ENCODE results near the gene PPP6R3.
"Not testable (repeated sequence)": the region's sequence is repeated elsewhere in the genome, so short reads cannot be mapped to it uniquely, and the experiment has no call there.

The PPP6R3 gene

GRCh38 chr11:68439355-68440065 is 21.0 kb upstream of the PPP6R3 start:
- Mint-ChIP-seq H3K27ac (no peak overlapping the region), H3K4me3 (no peak overlapping the region), H3K36me3 (no peaks in the 10 kb centered on the region), H3K4me1 (peaks cover 7% of the 10 kb centered on the region), H3K9me3 (no peaks in the 10 kb centered on the region), H3K27me3 (no peaks in the 10 kb centered on the region)
- DNase-seq (ENCODE audit: low spot score in 2 of 2) (no peak), ATAC-seq (ENCODE audit: low read depth) (no peak)

- DNase-seq (ENCODE audit: low spot score in 2 of 2) (no peak), ATAC-seq (ENCODE audit: low read depth) (no peak)
- Mint-ChIP-seq H3K36me3 (no peaks in the 10 kb centered on the region), H3K27ac (no peak overlapping the region), H3K27me3 (no peaks in the 10 kb centered on the region), H3K4me1 (peaks cover 7% of the 10 kb centered on the region), H3K4me3 (no peak overlapping the region), H3K9me3 (no peaks in the 10 kb centered on the region)
These were observed 20.3 kb upstream of the PPP6R3 start for GRCh38 chr11:68440224-68440623.

- no peak for ATAC-seq (ENCODE audit: low read depth)
- Mint-ChIP-seq H3K27ac (no peak overlapping the region), H3K4me3 (no peak overlapping the region), H3K9me3 (no peaks in the 10 kb centered on the region), H3K4me1 (peaks cover 7% of the 10 kb centered on the region), H3K27me3 (no peaks in the 10 kb centered on the region), H3K36me3 (no peaks in the 10 kb centered on the region)
- DNase-seq (ENCODE audit: low spot score in 2 of 2), result no peak
These were observed 18.9 kb upstream of the PPP6R3 start for GRCh38 chr11:68441466-68442230.

GRCh38 chr11:68442433-68442832 is 18.1 kb upstream of the PPP6R3 start:
- no peak overlapping the region for H3K27ac Mint-ChIP-seq
- no peaks in the 10 kb centered on the region for H3K9me3 Mint-ChIP-seq
- H3K4me1 Mint-ChIP-seq, result peaks cover 10% of the 10 kb centered on the region
- H3K4me3 Mint-ChIP-seq, result no peak overlapping the region
- ATAC-seq (ENCODE audit: low read depth) (no peak), DNase-seq (ENCODE audit: low spot score in 2 of 2) (no peak)
- no peaks in the 10 kb centered on the region for H3K27me3 Mint-ChIP-seq
- no peaks in the 10 kb centered on the region for H3K36me3 Mint-ChIP-seq

GRCh38 chr11:68444566-68444965 is 16.0 kb upstream of the PPP6R3 start:
- H3K4me3 Mint-ChIP-seq, result no peak overlapping the region
- peaks cover 14% of the 10 kb centered on the region for H3K4me1 Mint-ChIP-seq
- H3K27me3 Mint-ChIP-seq, result no peaks in the 10 kb centered on the region
- no peaks in the 10 kb centered on the region for H3K36me3 Mint-ChIP-seq
- ATAC-seq (ENCODE audit: low read depth) (no peak), DNase-seq (ENCODE audit: low spot score in 2 of 2) (no peak)
- H3K27ac Mint-ChIP-seq, result no peak overlapping the region
- no peaks in the 10 kb centered on the region for H3K9me3 Mint-ChIP-seq

- H3K27me3 Mint-ChIP-seq, result no peaks in the 10 kb centered on the region
- no peak for DNase-seq (ENCODE audit: low spot score in 2 of 2)
These were observed 15.0 kb upstream of the PPP6R3 start for GRCh38 chr11:68445531-68446035.

GRCh38 chr11:68446046-68446725 is 14.4 kb upstream of the PPP6R3 start:
- ATAC-seq (ENCODE audit: low read depth) (no peak), DNase-seq (ENCODE audit: low spot score in 2 of 2) (no peak)
- Mint-ChIP-seq H3K9me3 (no peaks in the 10 kb centered on the region), H3K27ac (no peak overlapping the region), H3K27me3 (no peaks in the 10 kb centered on the region), H3K4me1 (peaks cover 11% of the 10 kb centered on the region), H3K36me3 (no peaks in the 10 kb centered on the region), H3K4me3 (no peak overlapping the region)

More at GRCh38 chr11:68445531-68446035, 15.0 kb upstream of the PPP6R3 start:
- Mint-ChIP-seq H3K4me1 (peaks cover 13% of the 10 kb centered on the region), H3K27ac (no peak overlapping the region), H3K4me3 (no peak overlapping the region), H3K36me3 (no peaks in the 10 kb centered on the region), H3K9me3 (no peaks in the 10 kb centered on the region)
- no peak for ATAC-seq (ENCODE audit: low read depth)

GRCh38 chr11:68447015-68447801 is 13.3 kb upstream of the PPP6R3 start:
- H3K27ac Mint-ChIP-seq, result no peak overlapping the region
- no peaks in the 10 kb centered on the region for H3K36me3 Mint-ChIP-seq
- H3K4me3 Mint-ChIP-seq, result no peak overlapping the region
- no peaks in the 10 kb centered on the region for H3K9me3 Mint-ChIP-seq
- H3K4me1 Mint-ChIP-seq, result peaks cover 7% of the 10 kb centered on the region
- H3K27me3 Mint-ChIP-seq, result no peaks in the 10 kb centered on the region
- peak; percentile 99 for ATAC-seq (ENCODE audit: low read depth)
- DNase-seq (ENCODE audit: low spot score in 2 of 2), result peak; percentile 78 to 82

GRCh38 chr11:68447914-68448313 is 12.6 kb upstream of the PPP6R3 start:
- H3K4me3 Mint-ChIP-seq; ATAC-seq (ENCODE audit: low read depth); H3K4me1 Mint-ChIP-seq; DNase-seq (ENCODE audit: low spot score in 2 of 2); H3K9me3 Mint-ChIP-seq; H3K36me3 Mint-ChIP-seq; H3K27ac Mint-ChIP-seq; H3K27me3 Mint-ChIP-seq: not testable (repeated sequence)

- Mint-ChIP-seq H3K9me3 (no peaks in the 10 kb centered on the region), H3K4me3 (no peak overlapping the region), H3K27ac (no peak overlapping the region), H3K36me3 (no peaks in the 10 kb centered on the region), H3K27me3 (peaks cover 2% of the 10 kb centered on the region), H3K4me1 (peaks cover 7% of the 10 kb centered on the region)
- ATAC-seq (ENCODE audit: low read depth), result no peak
- DNase-seq (ENCODE audit: low spot score in 2 of 2), result no peak
These were observed 11.9 kb upstream of the PPP6R3 start for GRCh38 chr11:68448604-68449011.

GRCh38 chr11:68449951-68450350 is 10.6 kb upstream of the PPP6R3 start:
- ATAC-seq (ENCODE audit: low read depth), result no peak
- Mint-ChIP-seq H3K4me3 (no peak overlapping the region), H3K27ac (no peak overlapping the region), H3K36me3 (no peaks in the 10 kb centered on the region), H3K9me3 (no peaks in the 10 kb centered on the region), H3K4me1 (peaks cover 7% of the 10 kb centered on the region), H3K27me3 (peaks cover 2% of the 10 kb centered on the region)
- no peak for DNase-seq (ENCODE audit: low spot score in 2 of 2)

- DNase-seq (ENCODE audit: low spot score in 2 of 2), result no peak
- no peak overlapping the region for H3K4me3 Mint-ChIP-seq
- H3K36me3 Mint-ChIP-seq, result no peaks in the 10 kb centered on the region
- H3K27ac Mint-ChIP-seq, result no peak overlapping the region
- ATAC-seq (ENCODE audit: low read depth), result no peak
- H3K4me1 Mint-ChIP-seq, result peaks cover 7% of the 10 kb centered on the region
- peaks cover 2% of the 10 kb centered on the region for H3K27me3 Mint-ChIP-seq
- H3K9me3 Mint-ChIP-seq, result no peaks in the 10 kb centered on the region
These were observed 9.8 kb upstream of the PPP6R3 start for GRCh38 chr11:68450711-68451110.

- H3K27me3 Mint-ChIP-seq, result peaks cover 2% of the 10 kb centered on the region
- peaks cover 1% of the 10 kb centered on the region for H3K4me1 Mint-ChIP-seq
- H3K27ac Mint-ChIP-seq, result no peak overlapping the region
These were observed 5.8 kb upstream of the PPP6R3 start for GRCh38 chr11:68454767-68455166.

More at GRCh38 chr11:68454767-68455166, 5.8 kb upstream of the PPP6R3 start:
- ATAC-seq (ENCODE audit: low read depth) (no peak), DNase-seq (ENCODE audit: low spot score in 2 of 2) (no peak)
- no peaks in the 10 kb centered on the region for H3K36me3 Mint-ChIP-seq
- H3K4me3 Mint-ChIP-seq, result no peak overlapping the region
- H3K9me3 Mint-ChIP-seq, result no peaks in the 10 kb centered on the region
